A549 (cell line): Measurements from ENCODE around the gene TBX21. TPM values are rescaled to one million over a fixed set of nuclear protein-coding genes. Genes with fewer than 3 reads are reported as not detected.

Experiments
- ATAC-seq, 2 experiments: fragments of 200-7000 bp in 1 of 2; fragments of >200 bp in 1 of 2; cut with Nextera tagmentation in 1 of 2; cut with Tn5 transposase in 1 of 2; 3 replicates each; pipeline versions ENCODE4 v1.8.0 to v1.9.1; 2018 to 2020; ENCODE audit warnings: mild to moderate bottlenecking in 1 of 2, moderate library complexity in 1 of 2
- CTCF ChIA-PET: fragments of 300-600 bp; sonication (Branson Sonifier 250); formaldehyde crosslinking; extraction: SDS; loops from one replicate; lab custom pipeline; 2021; ENCODE audit warnings: antibody characterized with exemption, inconsistent platforms; lab: Yijun Ruan, JAX
- POLR2A ChIA-PET: fragments of 350-600 bp; formaldehyde crosslinking; extraction: SDS; loops from one replicate; lab custom pipeline; 2021; ENCODE audit warnings: antibody characterized with exemption, inconsistent platforms; lab: Yijun Ruan, JAX
- DNase-seq, 2 experiments: peaks; one replicate each; pipeline versions ENCODE4 v3.0.0 to v3.0.0-alpha.2; 2011 to 2016; ENCODE audit warnings: low read depth in 1 of 2, low spot score in 1 of 2
- FAIRE-seq: peaks from 2 replicates; lab custom pipeline; 2011; peaks lifted over from hg19 to GRCh38; lab: Jason Lieb, UNC
- H3K27ac ChIP-seq, 2 experiments: fragments of >200 bp; sonication (Bioruptor Twin); formaldehyde crosslinking; 3 replicates each; pipeline ENCODE4 v1.5.1; 2016 to 2017
- H3K4me1 ChIP-seq: fragments of >200 bp; sonication (Bioruptor Twin); formaldehyde crosslinking; 3 replicates; pipeline ENCODE4 v1.6.1; 2016
- H3K4me2 ChIP-seq: fragments of >200 bp; sonication (Bioruptor Twin); formaldehyde crosslinking; 3 replicates; pipeline ENCODE4 v1.6.1; 2016
- H3K4me3 ChIP-seq: fragments of >200 bp; sonication (Bioruptor Twin); formaldehyde crosslinking; 3 replicates; pipeline ENCODE4 v1.5.1; 2016
- H3K9me3 ChIP-seq: fragments of >200 bp; sonication (Bioruptor Twin); formaldehyde crosslinking; 3 replicates; pipeline ENCODE4 v1.6.1; 2016
- BHLHE40 ChIP-seq: IDR thresholded peaks from 2 replicates; pipeline ENCODE4 v1.6.1; 2012; ENCODE audit warnings: low read depth, low read length, inconsistent platforms
- ESRRA ChIP-seq: fragments of 150-350 bp; IDR thresholded peaks from 2 replicates; pipeline ENCODE4 v1.6.1; 2014; ENCODE audit warnings: mild to moderate bottlenecking, low read length, borderline replicate concordance
- FOSB ChIP-seq: fragments of 250-450 bp; sonication (Bioruptor Pico); IDR thresholded peaks from 2 replicates; pipeline ENCODE4 v1.5.0; 2020; ENCODE audit warnings: mild to moderate bottlenecking, moderate library complexity
- FOSL2 ChIP-seq, 2 experiments: fragments of 450-650 bp in 1 of 2; fragments of >200 bp in 1 of 2; sonication (Bioruptor Twin) in 1 of 2; formaldehyde crosslinking; IDR thresholded peaks; 2 replicates each; pipeline versions ENCODE4 v1.5.0 to v1.6.1; 2016 to 2020; ENCODE audit warnings: mild to moderate bottlenecking in 1 of 2, moderate library complexity in 1 of 2
- FOXS1 ChIP-seq: fragments of 250-450 bp; sonication (Bioruptor Pico); IDR thresholded peaks from 2 replicates; pipeline ENCODE4 v1.5.0; 2020; ENCODE audit warnings: mild to moderate bottlenecking, moderate library complexity
- HOXA7 ChIP-seq: fragments of 250-450 bp; sonication (Bioruptor Pico); IDR thresholded peaks from 2 replicates; pipeline ENCODE4 v1.5.0; 2020; ENCODE audit warnings: mild to moderate bottlenecking, moderate library complexity
- JUN ChIP-seq, 2 experiments: fragments of >200 bp; sonication (Bioruptor Twin); formaldehyde crosslinking; IDR thresholded peaks; 2 replicates in 1 of 2; 3 replicates in 1 of 2; pipeline ENCODE4 v1.6.1; 2016 to 2017
- MYC ChIP-seq: IDR thresholded peaks from 2 replicates; pipeline ENCODE4 v1.6.1; 2012; ENCODE audit warnings: mild to moderate bottlenecking, inconsistent platforms, low read length, improper control_type of control experiment, borderline replicate concordance
- TFCP2L1 ChIP-seq: fragments of 250-450 bp; sonication (Bioruptor Pico); IDR thresholded peaks from 2 replicates; pipeline ENCODE4 v1.5.0; 2021; ENCODE audit warnings: mild to moderate bottlenecking
- ZC3H11A ChIP-seq: fragments of 450-650 bp; IDR thresholded peaks from 2 replicates; pipeline ENCODE4 v1.6.1; 2014; ENCODE audit warnings: antibody characterized with exemption, mild to moderate bottlenecking
- ZFP36 ChIP-seq: fragments of 450-650 bp; IDR thresholded peaks from 2 replicates; pipeline ENCODE4 v1.6.1; 2014; ENCODE audit warnings: borderline replicate concordance; ENCODE audit not compliant: partially characterized antibody
- WGBS: methylation state at CpG from one replicate; pipeline ENCODE4 v1.1.6; 2017; ENCODE audit errors: missing lambda C conversion rate; 5-methylcytosine and 5-hydroxymethylcytosine counted together
- polyA plus RNA-seq, 4 experiments: library from polyadenylated mRNA; depleted of rRNA in 3 of 4; stranded (reverse); fragments of >200 nt; fragmentation: RNase III in 1 of 4; extraction: RNeasy Plus Mini Kit Qiagen cat#74134 plus additional on column Dnase treatment in 1 of 4; gene quantifications; 2 replicates in 3 of 4; 3 replicates in 1 of 4; pipeline ENCODE4 v1.2.3, GENCODE V29; 2011 to 2017
- TF ChIP-seq, protein P1 (sequence below): fragments of >200 bp; sonication (Bioruptor Twin); formaldehyde crosslinking; IDR thresholded peaks from 3 replicates; pipeline ENCODE4 v1.5.1; 2016

TBX21 gene
- polyA plus RNA-seq, 2 of the 4 experiments (the other 2 are of a cell fraction), result not detected

DNA sequence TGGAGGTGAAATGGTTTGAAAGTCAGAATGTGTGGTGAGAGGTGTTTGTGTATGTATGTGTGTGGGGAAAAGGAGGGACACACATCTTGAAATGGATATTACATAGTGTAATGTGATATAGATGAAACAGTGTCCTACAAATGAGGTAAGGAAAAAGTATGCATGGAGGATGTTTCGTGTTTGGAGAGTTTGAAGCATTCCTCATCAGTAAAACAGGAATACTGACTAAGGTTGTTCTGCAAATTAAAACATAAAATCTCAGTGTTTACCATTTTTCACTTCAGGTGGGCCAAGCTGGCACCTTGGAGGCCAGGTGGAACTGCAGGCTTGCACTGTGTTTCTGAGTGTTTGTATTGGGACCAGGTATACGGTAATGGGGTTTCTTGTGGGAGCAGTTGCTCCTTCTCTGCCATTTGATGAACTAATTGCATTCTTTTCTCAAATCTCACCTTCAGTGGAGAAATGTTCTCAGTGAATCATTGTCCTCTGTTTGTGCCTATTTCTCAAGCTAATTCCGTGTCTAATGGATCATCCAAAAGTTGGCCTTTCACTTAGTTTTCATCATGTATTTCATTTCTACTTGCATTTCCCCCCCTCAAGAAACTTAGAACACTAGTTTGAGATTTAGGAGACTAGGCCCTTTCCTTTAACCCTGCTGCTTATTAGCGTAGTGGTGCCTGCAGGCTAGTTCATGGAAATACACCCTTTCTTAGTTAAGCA lies 47.3 kb upstream of the TBX21 start:
- ATAC-seq (0 out of 6 replicates have a peak, but pooled peaks of 1 of the 2 experiments have one; percentile 31), DNase-seq (no peak), FAIRE-seq (no peak)
- Histone ChIP-seq H3K9me3 (no peaks in the 10 kb centered on the region), H3K27ac (no peak overlapping the region), H3K4me1 (peaks cover 29% of the 10 kb centered on the region; the same call in 2 of the 3 replicates), H3K4me2 (no peak overlapping the region), H3K4me3 (no peak overlapping the region)
- TF ChIP-seq TFCP2L1 (CRISPR knock-in tag) (peak; percentile 58; the same call in 1 of the 2 replicates), ZC3H11A (no peak), FOSL2 (IDR thresholded peaks at IDR 0.05) (no peak), FOSL2 (CRISPR knock-in tag; IDR thresholded peaks at IDR 0.05) (peak; percentile 21; the same call in 1 of the 2 replicates), ZFP36 (no peak)
- ChIA-PET CTCF (interaction anchor here (0.6 to 3.4 kb wide), 6 partner anchors 11 to 367 kb away, joined by 3 to 15 read pairs (median 4); partner anchors contain the start of gene TBX21), POLR2A (no interaction called here)
- 85% methylated on average over 4 of the region's 4 CpGs for WGBS

DNA sequence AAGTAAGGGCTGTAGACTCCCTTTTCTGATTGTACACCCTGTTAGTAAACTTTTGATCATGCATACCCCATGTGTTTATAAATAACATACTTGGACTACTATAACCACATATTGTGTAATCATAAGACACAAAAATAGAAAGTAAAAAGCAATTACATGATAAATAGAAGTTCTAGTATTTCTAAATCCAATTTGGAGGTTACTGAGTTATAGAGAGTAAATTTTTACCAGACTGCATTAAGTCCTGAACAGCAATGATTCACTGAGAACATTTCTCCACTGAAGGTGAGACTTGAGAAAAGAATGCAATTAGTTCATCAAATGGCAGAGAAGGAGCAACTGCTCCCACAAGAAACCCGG lies 46.8 kb upstream of the TBX21 start:
- WGBS, result 62% methylated on average over 1 of the region's 1 CpG
- Histone ChIP-seq H3K4me2 (no peak overlapping the region), H3K27ac (no peak overlapping the region), H3K4me3 (no peak overlapping the region), H3K4me1 (peaks cover 29% of the 10 kb centered on the region; the same call in 2 of the 3 replicates), H3K9me3 (no peaks in the 10 kb centered on the region)
- CTCF ChIA-PET, result interaction anchor here (1.2 to 3.4 kb wide), 5 partner anchors 12 to 47 kb away, joined by 3 to 43 read pairs (median 13); partner anchors contain the start of gene TBX21
- POLR2A ChIA-PET, result no interaction called here
- ATAC-seq, result no peak
- DNase-seq, result no peak
- peak; percentile 72 for FAIRE-seq
- TF ChIP-seq, protein P1, sequence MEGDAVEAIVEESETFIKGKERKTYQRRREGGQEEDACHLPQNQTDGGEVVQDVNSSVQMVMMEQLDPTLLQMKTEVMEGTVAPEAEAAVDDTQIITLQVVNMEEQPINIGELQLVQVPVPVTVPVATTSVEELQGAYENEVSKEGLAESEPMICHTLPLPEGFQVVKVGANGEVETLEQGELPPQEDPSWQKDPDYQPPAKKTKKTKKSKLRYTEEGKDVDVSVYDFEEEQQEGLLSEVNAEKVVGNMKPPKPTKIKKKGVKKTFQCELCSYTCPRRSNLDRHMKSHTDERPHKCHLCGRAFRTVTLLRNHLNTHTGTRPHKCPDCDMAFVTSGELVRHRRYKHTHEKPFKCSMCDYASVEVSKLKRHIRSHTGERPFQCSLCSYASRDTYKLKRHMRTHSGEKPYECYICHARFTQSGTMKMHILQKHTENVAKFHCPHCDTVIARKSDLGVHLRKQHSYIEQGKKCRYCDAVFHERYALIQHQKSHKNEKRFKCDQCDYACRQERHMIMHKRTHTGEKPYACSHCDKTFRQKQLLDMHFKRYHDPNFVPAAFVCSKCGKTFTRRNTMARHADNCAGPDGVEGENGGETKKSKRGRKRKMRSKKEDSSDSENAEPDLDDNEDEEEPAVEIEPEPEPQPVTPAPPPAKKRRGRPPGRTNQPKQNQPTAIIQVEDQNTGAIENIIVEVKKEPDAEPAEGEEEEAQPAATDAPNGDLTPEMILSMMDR, result no peak
- TF ChIP-seq HOXA7 (CRISPR knock-in tag), result 0 out of 2 replicates have a peak, but pooled peaks have one; percentile 19
- TF ChIP-seq, all 56 proteins: peak for 1

DNA sequence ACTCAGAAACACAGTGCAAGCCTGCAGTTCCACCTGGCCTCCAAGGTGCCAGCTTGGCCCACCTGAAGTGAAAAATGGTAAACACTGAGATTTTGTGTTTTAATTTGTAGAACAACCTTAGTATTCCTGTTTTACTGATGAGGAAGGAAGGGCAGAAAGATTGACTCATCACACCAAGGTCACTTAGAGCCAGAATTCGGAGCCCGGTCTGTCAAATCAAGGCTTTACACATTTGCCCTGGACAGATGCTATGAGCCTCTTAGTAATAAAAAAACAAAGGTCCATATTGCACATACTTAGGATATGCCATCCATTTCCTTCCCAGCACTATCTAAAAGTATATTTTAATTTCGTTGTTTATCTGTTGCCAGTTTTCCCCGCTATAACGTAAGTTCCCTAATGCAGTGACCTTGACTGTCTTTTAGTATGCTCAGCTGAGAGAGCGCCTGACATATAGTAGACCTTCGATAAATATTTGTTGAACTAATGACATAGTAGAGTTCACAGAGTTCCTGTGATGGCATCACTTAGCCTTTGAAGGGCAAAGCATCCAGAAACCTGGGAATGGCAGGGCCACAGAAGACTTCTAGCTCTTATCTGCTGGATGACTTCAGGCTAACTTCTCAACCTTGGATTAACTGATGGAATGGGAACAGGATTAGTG lies 46.2 kb upstream of the TBX21 start:
- no peak for DNase-seq
- Histone ChIP-seq H3K4me2 (no peak overlapping the region), H3K4me3 (no peak overlapping the region), H3K27ac (no peak overlapping the region), H3K4me1 (peaks cover 29% of the 10 kb centered on the region; the same call in 2 of the 3 replicates)
- no peak for FAIRE-seq
- POLR2A ChIA-PET, result interaction anchor here (1.9 kb wide), 1 partner anchor 37 kb away, joined by 12 read pairs; the partner anchor contains the start of gene KPNB1
- ATAC-seq, result peak; percentile 7 to 13; a peak in 4 of 6 replicates
- WGBS, result 88% methylated on average over 7 of the region's 7 CpGs
- TF ChIP-seq JUN (IDR thresholded peaks at IDR 0.05) (peak in 1 of 2 experiments; percentile 15; a peak in 2 of 5 replicates), FOXS1 (CRISPR knock-in tag) (no peak), ESRRA (no peak)
- TF ChIP-seq, all 56 proteins: peak for 1
- CTCF ChIA-PET, result interaction anchor here (0.8 to 3.4 kb wide), 8 partner anchors 8 to 263 kb away, joined by 3 to 43 read pairs (median 4); no protein-coding TSS in a partner anchor
- H3K9me3 ChIP-seq, result no peaks in the 10 kb centered on the region

DNA sequence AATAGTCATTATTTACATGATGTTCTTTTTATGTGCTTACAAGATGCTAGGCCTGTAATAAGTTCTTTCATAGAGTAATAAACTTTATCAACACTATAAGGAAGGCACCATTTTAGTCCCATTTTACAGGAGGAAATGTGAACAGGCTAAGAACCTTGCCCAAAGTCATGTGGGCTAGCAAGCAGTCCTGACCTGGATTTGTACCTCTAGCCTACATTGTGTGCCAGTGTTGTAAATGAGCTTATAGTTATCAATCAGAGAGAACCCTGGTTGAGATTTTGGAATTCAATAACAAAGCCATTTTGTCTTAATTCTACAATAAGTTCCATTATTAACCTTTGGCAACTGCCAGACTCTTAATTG lies 45.7 kb upstream of the TBX21 start:
- CTCF ChIA-PET, result interaction anchor here (0.5 to 3.4 kb wide), 13 partner anchors 8 to 263 kb away, joined by 3 to 43 read pairs (median 3); no protein-coding TSS in a partner anchor
- no peak for DNase-seq
- peak; percentile 2 to 10; a peak in 3 of 6 replicates for ATAC-seq
- no peak for FAIRE-seq
- peaks cover 29% of the 10 kb centered on the region; the same call in 2 of the 3 replicates for H3K4me1 ChIP-seq
- no peak overlapping the region for H3K27ac ChIP-seq
- POLR2A ChIA-PET, result interaction anchor here (1.9 kb wide), 1 partner anchor 37 kb away, joined by 12 read pairs; the partner anchor contains the start of gene KPNB1
- H3K4me3 ChIP-seq, result no peak overlapping the region
- no peak overlapping the region for H3K4me2 ChIP-seq
- H3K9me3 ChIP-seq, result no peaks in the 10 kb centered on the region
- no peak for TF ChIP-seq MYC
- peak; percentile 40; the same call in 1 of the 2 replicates for TF ChIP-seq FOSB
- no peak for TF ChIP-seq BHLHE40
